ENCODE results near the gene COMMD3.

DNA sequence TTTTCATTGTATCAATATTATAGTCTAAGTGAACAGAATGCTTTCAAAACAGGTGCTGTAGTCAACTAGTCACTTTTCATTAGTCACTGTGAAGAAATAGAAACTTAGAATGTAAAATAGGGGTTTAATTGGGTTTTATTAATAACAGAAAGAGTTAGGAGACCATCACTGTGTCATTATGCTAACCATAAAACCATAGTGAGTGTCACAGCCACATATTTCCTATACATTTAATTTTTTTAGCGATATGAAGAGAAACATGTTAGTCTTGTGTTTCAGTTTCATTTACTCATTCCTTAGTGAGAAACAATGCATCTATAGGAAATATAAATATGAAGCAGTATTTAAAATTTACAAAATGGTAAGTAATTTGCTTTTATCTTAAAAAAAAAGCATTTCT lies 51.3 kb downstream of the COMMD3 start:
- TF ChIP-seq, protein P1, sequence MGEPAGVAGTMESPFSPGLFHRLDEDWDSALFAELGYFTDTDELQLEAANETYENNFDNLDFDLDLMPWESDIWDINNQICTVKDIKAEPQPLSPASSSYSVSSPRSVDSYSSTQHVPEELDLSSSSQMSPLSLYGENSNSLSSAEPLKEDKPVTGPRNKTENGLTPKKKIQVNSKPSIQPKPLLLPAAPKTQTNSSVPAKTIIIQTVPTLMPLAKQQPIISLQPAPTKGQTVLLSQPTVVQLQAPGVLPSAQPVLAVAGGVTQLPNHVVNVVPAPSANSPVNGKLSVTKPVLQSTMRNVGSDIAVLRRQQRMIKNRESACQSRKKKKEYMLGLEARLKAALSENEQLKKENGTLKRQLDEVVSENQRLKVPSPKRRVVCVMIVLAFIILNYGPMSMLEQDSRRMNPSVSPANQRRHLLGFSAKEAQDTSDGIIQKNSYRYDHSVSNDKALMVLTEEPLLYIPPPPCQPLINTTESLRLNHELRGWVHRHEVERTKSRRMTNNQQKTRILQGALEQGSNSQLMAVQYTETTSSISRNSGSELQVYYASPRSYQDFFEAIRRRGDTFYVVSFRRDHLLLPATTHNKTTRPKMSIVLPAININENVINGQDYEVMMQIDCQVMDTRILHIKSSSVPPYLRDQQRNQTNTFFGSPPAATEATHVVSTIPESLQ (CRISPR knock-in tag; IDR thresholded peaks at IDR 0.05): no peak
- TF ChIP-seq, protein P2, sequence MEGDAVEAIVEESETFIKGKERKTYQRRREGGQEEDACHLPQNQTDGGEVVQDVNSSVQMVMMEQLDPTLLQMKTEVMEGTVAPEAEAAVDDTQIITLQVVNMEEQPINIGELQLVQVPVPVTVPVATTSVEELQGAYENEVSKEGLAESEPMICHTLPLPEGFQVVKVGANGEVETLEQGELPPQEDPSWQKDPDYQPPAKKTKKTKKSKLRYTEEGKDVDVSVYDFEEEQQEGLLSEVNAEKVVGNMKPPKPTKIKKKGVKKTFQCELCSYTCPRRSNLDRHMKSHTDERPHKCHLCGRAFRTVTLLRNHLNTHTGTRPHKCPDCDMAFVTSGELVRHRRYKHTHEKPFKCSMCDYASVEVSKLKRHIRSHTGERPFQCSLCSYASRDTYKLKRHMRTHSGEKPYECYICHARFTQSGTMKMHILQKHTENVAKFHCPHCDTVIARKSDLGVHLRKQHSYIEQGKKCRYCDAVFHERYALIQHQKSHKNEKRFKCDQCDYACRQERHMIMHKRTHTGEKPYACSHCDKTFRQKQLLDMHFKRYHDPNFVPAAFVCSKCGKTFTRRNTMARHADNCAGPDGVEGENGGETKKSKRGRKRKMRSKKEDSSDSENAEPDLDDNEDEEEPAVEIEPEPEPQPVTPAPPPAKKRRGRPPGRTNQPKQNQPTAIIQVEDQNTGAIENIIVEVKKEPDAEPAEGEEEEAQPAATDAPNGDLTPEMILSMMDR (IDR thresholded peaks at IDR 0.05): no peak
- TF ChIP-seq, protein P3, sequence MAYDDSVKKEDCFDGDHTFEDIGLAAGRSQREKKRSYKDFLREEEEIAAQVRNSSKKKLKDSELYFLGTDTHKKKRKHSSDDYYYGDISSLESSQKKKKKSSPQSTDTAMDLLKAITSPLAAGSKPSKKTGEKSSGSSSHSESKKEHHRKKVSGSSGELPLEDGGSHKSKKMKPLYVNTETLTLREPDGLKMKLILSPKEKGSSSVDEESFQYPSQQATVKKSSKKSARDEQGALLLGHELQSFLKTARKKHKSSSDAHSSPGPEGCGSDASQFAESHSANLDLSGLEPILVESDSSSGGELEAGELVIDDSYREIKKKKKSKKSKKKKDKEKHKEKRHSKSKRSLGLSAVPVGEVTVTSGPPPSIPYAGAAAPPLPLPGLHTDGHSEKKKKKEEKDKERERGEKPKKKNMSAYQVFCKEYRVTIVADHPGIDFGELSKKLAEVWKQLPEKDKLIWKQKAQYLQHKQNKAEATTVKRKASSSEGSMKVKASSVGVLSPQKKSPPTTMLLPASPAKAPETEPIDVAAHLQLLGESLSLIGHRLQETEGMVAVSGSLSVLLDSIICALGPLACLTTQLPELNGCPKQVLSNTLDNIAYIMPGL (CRISPR knock-in tag; IDR thresholded peaks at IDR 0.05): no peak
